Measurements from ENCODE around the gene IER3. TPM values are rescaled to one million over a fixed set of nuclear protein-coding genes. Genes with fewer than 3 reads are reported as not detected.

The IER3 gene
- total and polyA plus RNA-seq, 2 of the 8 experiments (the other 6 are each of a cell fraction or from before 2014, with no cell fraction given): 11.9 to 26.5 TPM

- Histone ChIP-seq H4K8ac (ENCODE audit: extremely low read depth, insufficient read depth, low read length) (no peak overlapping the region; the same call in 1 of the 2 replicates), H2BK20ac (ENCODE audit: low read length) (no peak overlapping the region), H3K9ac (replicated peaks in 1 of 4; ENCODE audit: extremely low read depth in 1 of 4, low read depth in 3 of 4, low read length in 3 of 4) (no peak overlapping the region), H3K4me2 (ENCODE audit: insufficient read depth in 1 of 2, low read depth in 2 of 2, low read length in 2 of 2) (no peak overlapping the region), H4K5ac (ENCODE audit: insufficient read length, low read depth, low read length) (no peak overlapping the region), H3K18ac (ENCODE audit: extremely low read depth, low read length) (no peak overlapping the region), H3K4ac (replicated peaks; ENCODE audit: insufficient read length, low read depth, low read length) (no peak overlapping the region), H2BK5ac (ENCODE audit: low read depth, low read length) (no peak overlapping the region), H3K27me3 (replicated peaks in 1 of 4; ENCODE audit: control insufficient read depth in 3 of 4, extremely low read depth in 1 of 4, insufficient read depth in 3 of 4, low read length in 3 of 4) (no peaks in the 10 kb centered on the region), H3K79me1 (ENCODE audit: low read depth, low read length) (no peaks in the 10 kb centered on the region), H3K23me2 (ENCODE audit: low read depth, low read length) (peaks cover 2% of the 10 kb centered on the region; the same call in 1 of the 2 replicates), H2BK120ac (replicated peaks; ENCODE audit: low read depth, low read length) (no peak overlapping the region), H2AK5ac (ENCODE audit: low read depth, low read length) (no peak overlapping the region), H3K56ac (replicated peaks; ENCODE audit: insufficient read length, low read depth, low read length) (no peak overlapping the region), H3K23ac (ENCODE audit: insufficient read length) (no peak overlapping the region), H3K4me1 (replicated peaks in 1 of 4; ENCODE audit: control insufficient read depth in 3 of 4, insufficient read depth in 4 of 4, low read length in 3 of 4) (peaks cover 0 to 4% (median 0%) of the 10 kb centered on the region in 4 experiments; a peak in 1 of 7 replicates), H3K4me3 (ENCODE audit: extremely low read depth in 1 of 4, insufficient read depth in 2 of 4, low read depth in 3 of 4, low read length in 4 of 4) (no peak overlapping the region), H4K20me1 (replicated peaks in 1 of 2; ENCODE audit: control insufficient read depth in 1 of 2, insufficient read depth in 2 of 2, low read length in 2 of 2) (peaks cover 13 to 22% of the 10 kb centered on the region in 2 experiments), H3K14ac (ENCODE audit: insufficient read length) (no peak overlapping the region), H3K79me2 (ENCODE audit: control insufficient read depth in 1 of 2, insufficient read depth in 2 of 2, low read length in 2 of 2) (peaks cover 3 to 23% of the 10 kb centered on the region in 2 experiments), H3K9me3 (ENCODE audit: insufficient read depth in 2 of 2, low read depth in 1 of 2, low read length in 1 of 2) (no peaks in the 10 kb centered on the region), H3K36me3 (ENCODE audit: control insufficient read depth in 2 of 4, insufficient read depth in 4 of 4, low read length in 3 of 4) (peaks cover 27 to 48% (median 40%) of the 10 kb centered on the region in 4 experiments), H2BK12ac (ENCODE audit: low read depth, low read length) (no peak overlapping the region), H4K91ac (replicated peaks; ENCODE audit: insufficient read length, low read length) (no peak overlapping the region), H2AFZ (ENCODE audit: low read length) (no peak overlapping the region), H2BK15ac (ENCODE audit: low read length) (no peak overlapping the region), H3K27ac (ENCODE audit: low read depth, low read length) (no peak overlapping the region)
- CTCF ChIA-PET (ENCODE audit: partially characterized antibody): interaction anchor here (0.6 to 11.8 kb wide), 16 partner anchors 11 to 1158 kb away, joined by 3 to 147 read pairs (median 3); no protein-coding TSS in a partner anchor
- POLR2A ChIA-PET (ENCODE audit: partially characterized antibody): interaction anchor here (0.6 to 35.9 kb wide), 25 partner anchors 8 to 445 kb away, joined by 3 to 732 read pairs (median 4); partner anchors contain the start of genes ATAT1, DDR1, DHX16 and FLOT1
- FAIRE-seq (no peak), DNase-seq (ENCODE audit: low read depth in 1 of 2, low spot score in 2 of 2) (no peak)
- no peak for TF ChIP-seq GTF2F1 (IDR thresholded peaks at IDR 0.05; ENCODE audit: borderline replicate concordance, low read depth, low read length)
- TF ChIP-seq POU5F1 (IDR thresholded peaks at IDR 0.05; ENCODE audit: low read depth, low read length): no peak
- TF ChIP-seq SIN3A (conservative IDR thresholded peaks at IDR 0.05 in 1 of 2, IDR thresholded peaks at IDR 0.05 in 1 of 2; ENCODE audit: low read depth in 1 of 2, low read length in 2 of 2): no peak
- no peak for TF ChIP-seq ATF2 (IDR thresholded peaks at IDR 0.05; ENCODE audit: low read length)
- no peak for TF ChIP-seq TBP (IDR thresholded peaks at IDR 0.05; ENCODE audit: low read depth, low read length)
- WGBS, 2 experiments (ENCODE audit: extremely low coverage in 1 of 2, insufficient coverage in 1 of 2, insufficient read length in 1 of 2, insufficient replicate concordance in 2 of 2, low coverage in 1 of 2, low lambda C conversion rate in 2 of 2, missing lambda C conversion rate in 1 of 2): 90% methylated on average over 11 of the region's 11 CpGs; no CpG with 5 or more reads in 1 of the 2 experiments
Measured at GRCh38 chr6:30726506-30727413, 17.6 kb downstream of the IER3 start.
